ENCODE measurements around the gene UBE2Z. TPM values are rescaled to one million over a fixed set of nuclear protein-coding genes. Genes with fewer than 3 reads are reported as not detected.

The UBE2Z gene
- total and polyA plus RNA-seq, 2 of the 13 experiments (the other 11 are each of a cell fraction or from before 2014, with no cell fraction given): 63.2 to 122 TPM

DNA sequence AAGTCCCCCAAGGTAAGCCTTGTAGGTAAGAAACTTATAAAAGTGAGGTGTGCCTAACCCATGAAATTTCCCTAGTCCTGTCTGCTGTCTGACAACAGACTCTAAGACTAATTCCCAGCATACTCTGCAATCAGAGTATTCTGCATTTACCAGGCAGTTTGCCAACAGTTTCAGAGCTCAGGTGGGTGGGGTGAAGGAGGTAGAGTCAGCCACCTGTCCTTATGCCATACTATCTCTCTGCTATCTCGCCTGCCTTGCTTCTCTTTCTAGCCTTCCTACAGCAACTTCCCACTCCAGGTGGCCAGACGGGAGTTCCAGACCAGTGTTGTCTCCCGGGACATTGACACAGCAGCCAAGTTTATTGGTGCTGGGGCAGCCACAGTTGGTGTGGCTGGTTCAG lies 13.3 kb upstream of the UBE2Z start:
- H3K79me2 ChIP-seq (ENCODE audit: insufficient read depth, low read length): peaks cover 22% of the 10 kb centered on the region
- peak overlapping the region; percentile 13 for H3K27ac ChIP-seq (ENCODE audit: extremely low read length, insufficient read depth, low read length)
- CTCF ChIA-PET (ENCODE audit: low intra/inter-chr PET ratio, low total read pairs): no interaction called here
- in situ Hi-C loops (cut with HindIII; ENCODE audit: extremely low pct_ligation_motif_present, low pct_unique_long_range_greater_than_20kb): no loop called here
- FAIRE-seq (no peak), ATAC-seq (no peak), DNase-seq (ENCODE audit: low spot score) (no peak)
- H4K20me1 ChIP-seq (ENCODE audit: insufficient read depth, low read length): no peaks in the 10 kb centered on the region; the same call in 1 of the 2 replicates
- H3K9ac ChIP-seq (ENCODE audit: insufficient read depth, low read depth, low read length): no peak overlapping the region
- no peaks in the 10 kb centered on the region; a peak in 1 of 5 replicates for H3K27me3 ChIP-seq (ENCODE audit: control insufficient read depth in 1 of 2, insufficient read depth in 2 of 2, low read length in 2 of 2)
- no TSS peak for BruUV-seq (replicated peaks)
- TF ChIP-seq THAP11 (CRISPR knock-in tag; IDR thresholded peaks at IDR 0.05): no peak
- TF ChIP-seq, protein P1, sequence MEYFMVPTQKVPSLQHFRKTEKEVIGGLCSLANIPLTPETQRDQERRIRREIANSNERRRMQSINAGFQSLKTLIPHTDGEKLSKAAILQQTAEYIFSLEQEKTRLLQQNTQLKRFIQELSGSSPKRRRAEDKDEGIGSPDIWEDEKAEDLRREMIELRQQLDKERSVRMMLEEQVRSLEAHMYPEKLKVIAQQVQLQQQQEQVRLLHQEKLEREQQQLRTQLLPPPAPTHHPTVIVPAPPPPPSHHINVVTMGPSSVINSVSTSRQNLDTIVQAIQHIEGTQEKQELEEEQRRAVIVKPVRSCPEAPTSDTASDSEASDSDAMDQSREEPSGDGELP (IDR thresholded peaks at IDR 0.05; ENCODE audit: borderline replicate concordance, low read depth): no peak
- TF ChIP-seq ZMYM2 (CRISPR knock-in tag; IDR thresholded peaks at IDR 0.05): no peak
- TF ChIP-seq, protein P2, sequence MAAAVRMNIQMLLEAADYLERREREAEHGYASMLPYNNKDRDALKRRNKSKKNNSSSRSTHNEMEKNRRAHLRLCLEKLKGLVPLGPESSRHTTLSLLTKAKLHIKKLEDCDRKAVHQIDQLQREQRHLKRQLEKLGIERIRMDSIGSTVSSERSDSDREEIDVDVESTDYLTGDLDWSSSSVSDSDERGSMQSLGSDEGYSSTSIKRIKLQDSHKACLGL (CRISPR knock-in tag; IDR thresholded peaks at IDR 0.05): no peak
- TF ChIP-seq ZNF547 (CRISPR knock-in tag; IDR thresholded peaks at IDR 0.05): no peak
- no peak for TF ChIP-seq CREM (IDR thresholded peaks at IDR 0.05)
- TF ChIP-seq CREM (CRISPR knock-in tag; IDR thresholded peaks at IDR 0.05): no peak
- TF ChIP-seq CENPX (CRISPR knock-in tag; IDR thresholded peaks at IDR 0.05): no peak
- TF ChIP-seq TP53 (CRISPR knock-in tag; conservative IDR thresholded peaks at IDR 0.05): no peak
- TF ChIP-seq, protein P3, sequence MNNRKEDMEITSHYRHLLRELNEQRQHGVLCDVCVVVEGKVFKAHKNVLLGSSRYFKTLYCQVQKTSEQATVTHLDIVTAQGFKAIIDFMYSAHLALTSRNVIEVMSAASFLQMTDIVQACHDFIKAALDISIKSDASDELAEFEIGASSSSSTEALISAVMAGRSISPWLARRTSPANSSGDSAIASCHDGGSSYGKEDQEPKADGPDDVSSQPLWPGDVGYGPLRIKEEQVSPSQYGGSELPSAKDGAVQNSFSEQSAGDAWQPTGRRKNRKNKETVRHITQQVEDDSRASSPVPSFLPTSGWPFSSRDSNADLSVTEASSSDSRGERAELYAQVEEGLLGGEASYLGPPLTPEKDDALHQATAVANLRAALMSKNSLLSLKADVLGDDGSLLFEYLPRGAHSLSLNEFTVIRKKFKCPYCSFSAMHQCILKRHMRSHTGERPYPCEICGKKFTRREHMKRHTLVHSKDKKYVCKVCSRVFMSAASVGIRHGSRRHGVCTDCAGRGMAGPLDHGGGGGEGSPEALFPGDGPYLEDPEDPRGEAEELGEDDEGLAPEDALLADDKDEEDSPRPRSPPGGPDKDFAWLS (CRISPR knock-in tag; IDR thresholded peaks at IDR 0.05; ENCODE audit: borderline replicate concordance): no peak
- no peak for TF ChIP-seq HOXD1 (CRISPR knock-in tag; IDR thresholded peaks at IDR 0.05)
- no peak for TF ChIP-seq KMT2A (CRISPR knock-in tag; IDR thresholded peaks at IDR 0.05)
- TF ChIP-seq, protein P4, sequence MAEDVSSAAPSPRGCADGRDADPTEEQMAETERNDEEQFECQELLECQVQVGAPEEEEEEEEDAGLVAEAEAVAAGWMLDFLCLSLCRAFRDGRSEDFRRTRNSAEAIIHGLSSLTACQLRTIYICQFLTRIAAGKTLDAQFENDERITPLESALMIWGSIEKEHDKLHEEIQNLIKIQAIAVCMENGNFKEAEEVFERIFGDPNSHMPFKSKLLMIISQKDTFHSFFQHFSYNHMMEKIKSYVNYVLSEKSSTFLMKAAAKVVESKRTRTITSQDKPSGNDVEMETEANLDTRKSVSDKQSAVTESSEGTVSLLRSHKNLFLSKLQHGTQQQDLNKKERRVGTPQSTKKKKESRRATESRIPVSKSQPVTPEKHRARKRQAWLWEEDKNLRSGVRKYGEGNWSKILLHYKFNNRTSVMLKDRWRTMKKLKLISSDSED (CRISPR knock-in tag; IDR thresholded peaks at IDR 0.05): no peak
- no peak for TF ChIP-seq ZNF747 (CRISPR knock-in tag; IDR thresholded peaks at IDR 0.05; ENCODE audit: borderline replicate concordance)
- WGBS (ENCODE audit: low lambda C conversion rate): 96% methylated on average over 3 of the region's 3 CpGs
- no peak overlapping the region for H3K4me2 ChIP-seq (ENCODE audit: low read depth, low read length)
- H3K36me3 ChIP-seq (replicated peaks in 1 of 2; ENCODE audit: control insufficient read depth in 1 of 2, insufficient read depth in 2 of 2, low read length in 2 of 2): peaks cover 5 to 14% of the 10 kb centered on the region in 2 experiments
- no peak overlapping the region for H2AFZ ChIP-seq (ENCODE audit: low read length)
- H3K4me1 ChIP-seq (ENCODE audit: insufficient read depth, low read length): peaks cover 47% of the 10 kb centered on the region
- intact Hi-C loops (cut with micrococcal nuclease; ENCODE audit: unreplicated experiment): no loop called here
- H3K9me3 ChIP-seq (ENCODE audit: low read length): no peaks in the 10 kb centered on the region
- POLR2A ChIA-PET: interaction anchor here (1.0 to 4.9 kb wide), 3 partner anchors 12 to 174 kb away, joined by 4 to 194 read pairs (median 59); partner anchors contain the start of genes IGF2BP1 and UBE2Z
- H3K4me3 ChIP-seq (replicated peaks in 1 of 3; ENCODE audit: insufficient read depth in 1 of 3, low read depth in 2 of 3, low read length in 3 of 3): no peak overlapping the region

All from HepG2 (cell line).